HEK293T (cell line): ENCODE results near the gene TANC1.
"Not testable (repeated sequence)": the region's sequence is repeated elsewhere in the genome, so short reads cannot be mapped to it uniquely, and the experiment has no call there.

Source experiments
- CTCF ChIA-PET: fragments of 350-600 bp; formaldehyde crosslinking; extraction: SDS; loops from one replicate; lab custom pipeline; 2021; ENCODE audit warnings: antibody characterized with exemption, inconsistent platforms; lab: Yijun Ruan, JAX
- POLR2A ChIA-PET: fragments of 350-600 bp; formaldehyde crosslinking; extraction: SDS; loops from one replicate; lab custom pipeline; 2020; ENCODE audit warnings: antibody characterized with exemption, inconsistent platforms; lab: Yijun Ruan, JAX
- DNase-seq: peaks from one replicate; pipeline ENCODE4 v3.0.0; 2012; ENCODE audit warnings: mixed read lengths; ENCODE audit errors: extremely low spot score
- ARNT ChIP-seq: fragments of 450-650 bp; IDR thresholded peaks from 2 replicates; pipeline ENCODE4 v1.6.1; 2017; ENCODE audit warnings: mild to moderate bottlenecking
- BHLHE40 ChIP-seq: fragments of 450-650 bp; IDR thresholded peaks from 2 replicates; pipeline ENCODE4 v1.6.1; 2016; ENCODE audit warnings: mild to moderate bottlenecking, moderate library complexity, borderline replicate concordance
- CTBP1 ChIP-seq: fragments of 450-650 bp; IDR thresholded peaks from 2 replicates; pipeline ENCODE4 v1.6.1; 2016; ENCODE audit warnings: borderline replicate concordance
- ELF4 ChIP-seq: fragments of 450-650 bp; IDR thresholded peaks from 2 replicates; pipeline ENCODE4 v1.6.1; 2017; ENCODE audit warnings: antibody characterized with exemption
- FOXA1 ChIP-seq: fragments of 450-650 bp; IDR thresholded peaks from 2 replicates; pipeline ENCODE4 v1.6.1; 2016; ENCODE audit warnings: mild to moderate bottlenecking
- FOXK2 ChIP-seq: fragments of 450-650 bp; IDR thresholded peaks from 2 replicates; pipeline ENCODE4 v1.6.1; 2016; ENCODE audit warnings: mild to moderate bottlenecking
- FOXM1 ChIP-seq: fragments of 450-650 bp; IDR thresholded peaks from 2 replicates; pipeline ENCODE4 v1.6.1; 2017; ENCODE audit warnings: mild to moderate bottlenecking, borderline replicate concordance
- HDGF ChIP-seq: fragments of 450-650 bp; IDR thresholded peaks from 2 replicates; pipeline ENCODE4 v1.6.1; 2017; ENCODE audit warnings: antibody characterized with exemption, borderline replicate concordance
- L3MBTL2 ChIP-seq: fragments of 450-650 bp; conservative IDR thresholded peaks from 2 replicates; pipeline ENCODE4 v1.6.1; 2016; ENCODE audit warnings: mild to moderate bottlenecking
- LEF1 ChIP-seq: fragments of 450-650 bp; IDR thresholded peaks from 2 replicates; pipeline ENCODE4 v1.6.1; 2017; ENCODE audit warnings: mild to moderate bottlenecking, borderline replicate concordance
- NFRKB ChIP-seq: fragments of 450-650 bp; IDR thresholded peaks from 2 replicates; pipeline ENCODE4 v1.6.1; 2016; ENCODE audit warnings: mild to moderate bottlenecking, moderate library complexity
- SP1 ChIP-seq: fragments of 450-650 bp; IDR thresholded peaks from 2 replicates; pipeline ENCODE4 v1.6.1; 2017
- SUZ12 ChIP-seq: fragments of 450-650 bp; IDR thresholded peaks from 2 replicates; pipeline ENCODE4 v1.6.1; 2016; ENCODE audit warnings: mild to moderate bottlenecking
- TARDBP ChIP-seq: fragments of 450-650 bp; IDR thresholded peaks from 2 replicates; pipeline ENCODE4 v1.6.1; 2016
- ZNF384 ChIP-seq: fragments of 450-650 bp; IDR thresholded peaks from 2 replicates; pipeline ENCODE4 v1.6.1; 2016
- TF ChIP-seq, protein P1 (sequence below): fragments of 450-650 bp; IDR thresholded peaks from 2 replicates; pipeline ENCODE4 v1.6.1; 2016

TANC1 gene

DNA sequence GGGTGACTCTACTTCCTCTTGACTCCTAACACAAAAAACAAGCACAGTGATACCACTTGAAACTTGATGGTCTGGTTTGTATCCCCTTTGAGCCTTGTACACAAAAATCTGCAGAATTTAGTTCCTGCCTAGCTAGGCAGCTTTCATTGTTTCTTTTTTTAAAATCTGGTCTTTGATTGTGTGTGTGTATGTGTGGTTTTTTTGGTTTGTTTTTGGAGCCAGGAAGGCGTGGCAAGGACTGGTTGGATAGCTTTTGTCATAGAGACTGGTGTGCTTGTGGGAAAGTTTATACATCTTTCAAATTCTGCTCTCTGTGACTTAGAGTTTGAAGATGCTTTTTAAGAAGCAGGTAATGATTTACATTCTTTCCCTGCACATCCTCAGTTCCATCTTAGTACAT is 127.4 kb downstream of the TANC1 start:
- DNase-seq = no peak

DNA sequence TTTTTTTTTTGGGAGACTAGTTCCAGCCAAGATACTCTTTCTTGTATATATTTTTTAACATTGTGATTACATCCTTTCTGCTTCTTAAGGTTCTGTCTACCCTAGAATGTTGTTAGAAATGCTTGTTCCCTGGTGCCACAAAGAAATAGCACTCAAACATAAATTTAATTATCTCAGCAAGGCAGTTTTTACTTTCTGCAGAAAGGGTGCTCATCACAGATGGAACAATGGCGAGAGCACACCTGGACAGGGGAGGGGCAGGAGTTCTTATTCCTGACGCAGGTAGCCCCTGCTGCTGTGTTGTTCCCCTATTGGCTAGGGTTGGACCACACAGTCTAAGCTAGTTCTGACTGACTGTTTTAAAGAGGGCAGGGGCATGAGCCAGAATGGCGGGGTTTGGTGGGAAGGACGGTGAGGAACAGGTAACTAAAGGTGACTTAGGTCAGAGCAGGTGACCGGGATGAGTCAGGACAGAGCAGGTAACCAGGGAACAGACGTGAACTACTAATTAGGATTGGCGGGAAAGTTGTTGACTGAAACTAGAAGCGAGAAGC is 127.9 kb downstream of the TANC1 start:
- POLR2A ChIA-PET, CTCF ChIA-PET, DNase-seq: not testable (repeated sequence)

More for the DNA sequence above, 127.4 kb downstream of the TANC1 start:
- ChIA-PET CTCF (no interaction called here), POLR2A (no interaction called here)
- TF ChIP-seq FOXK2 (no peak), SP1 (no peak), FOXA1 (no peak), TARDBP (no peak), FOXM1 (no peak), ZNF384 (no peak), BHLHE40 (no peak), SUZ12 (no peak), LEF1 (no peak), L3MBTL2 (no peak), ELF4 (no peak), HDGF (no peak)

DNA sequence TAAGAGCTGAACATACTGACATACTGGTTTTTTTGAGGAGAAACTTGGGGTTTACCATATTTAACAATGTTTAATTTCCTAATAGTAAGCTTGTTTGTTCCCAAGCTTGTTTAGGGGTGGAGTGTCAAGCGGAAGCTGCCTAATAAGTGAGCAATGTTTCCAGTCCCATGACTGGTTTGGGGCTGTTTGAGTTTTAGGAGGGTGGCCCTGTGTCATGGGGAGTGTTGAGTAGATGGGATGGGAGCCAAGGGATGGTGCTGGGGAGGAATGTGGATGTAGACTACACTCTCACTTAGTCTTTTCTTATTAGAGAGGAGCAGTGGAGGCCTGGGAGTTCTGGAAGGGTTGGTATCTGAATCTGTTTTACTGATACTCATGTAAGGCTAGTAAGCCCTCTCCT is 128.5 kb downstream of the TANC1 start:
- ChIA-PET POLR2A (no interaction called here), CTCF (no interaction called here)
- no peak for DNase-seq
- no peak for TF ChIP-seq ELF4
- TF ChIP-seq HDGF = no peak
- TF ChIP-seq, protein P1, sequence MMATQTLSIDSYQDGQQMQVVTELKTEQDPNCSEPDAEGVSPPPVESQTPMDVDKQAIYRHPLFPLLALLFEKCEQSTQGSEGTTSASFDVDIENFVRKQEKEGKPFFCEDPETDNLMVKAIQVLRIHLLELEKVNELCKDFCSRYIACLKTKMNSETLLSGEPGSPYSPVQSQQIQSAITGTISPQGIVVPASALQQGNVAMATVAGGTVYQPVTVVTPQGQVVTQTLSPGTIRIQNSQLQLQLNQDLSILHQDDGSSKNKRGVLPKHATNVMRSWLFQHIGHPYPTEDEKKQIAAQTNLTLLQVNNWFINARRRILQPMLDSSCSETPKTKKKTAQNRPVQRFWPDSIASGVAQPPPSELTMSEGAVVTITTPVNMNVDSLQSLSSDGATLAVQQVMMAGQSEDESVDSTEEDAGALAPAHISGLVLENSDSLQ = no peak
- no peak for TF ChIP-seq LEF1
- TF ChIP-seq ZNF384 = no peak
- TF ChIP-seq SUZ12 = no peak
- no peak for TF ChIP-seq TARDBP
- no peak for TF ChIP-seq BHLHE40
- no peak for TF ChIP-seq ARNT
- no peak for TF ChIP-seq FOXK2
- TF ChIP-seq FOXM1 = no peak
- no peak for TF ChIP-seq NFRKB
- no peak for TF ChIP-seq SP1

DNA sequence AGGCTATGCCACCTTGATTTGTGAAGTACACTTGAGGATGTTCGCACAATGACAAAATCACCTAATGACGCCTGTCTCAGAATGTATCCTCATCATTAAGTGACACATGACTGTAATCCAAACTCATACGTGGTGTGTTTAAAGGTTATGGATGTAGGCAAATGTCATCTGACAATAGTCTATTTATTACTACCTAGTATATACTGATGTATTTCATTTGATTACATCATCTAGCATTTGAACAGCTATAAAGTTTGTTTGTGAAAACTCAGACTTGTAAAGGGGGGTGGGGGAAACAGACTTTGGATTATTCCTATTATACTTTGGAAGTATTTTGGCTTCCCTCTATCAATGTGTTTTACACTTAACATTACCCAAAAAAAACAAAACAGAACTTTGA is 129.9 kb downstream of the TANC1 start:
- TF ChIP-seq LEF1 = no peak
- no peak for TF ChIP-seq HDGF
- TF ChIP-seq FOXA1 = no peak
- TF ChIP-seq FOXM1 = no peak
- no peak for TF ChIP-seq FOXK2
- TF ChIP-seq CTBP1 = no peak
- TF ChIP-seq ARNT = no peak
- no peak for TF ChIP-seq SP1
- no peak for TF ChIP-seq BHLHE40
- no peak for TF ChIP-seq NFRKB
- TF ChIP-seq, protein P1 = no peak
- CTCF ChIA-PET = no interaction called here
- POLR2A ChIA-PET = no interaction called here
- no peak for DNase-seq

DNA sequence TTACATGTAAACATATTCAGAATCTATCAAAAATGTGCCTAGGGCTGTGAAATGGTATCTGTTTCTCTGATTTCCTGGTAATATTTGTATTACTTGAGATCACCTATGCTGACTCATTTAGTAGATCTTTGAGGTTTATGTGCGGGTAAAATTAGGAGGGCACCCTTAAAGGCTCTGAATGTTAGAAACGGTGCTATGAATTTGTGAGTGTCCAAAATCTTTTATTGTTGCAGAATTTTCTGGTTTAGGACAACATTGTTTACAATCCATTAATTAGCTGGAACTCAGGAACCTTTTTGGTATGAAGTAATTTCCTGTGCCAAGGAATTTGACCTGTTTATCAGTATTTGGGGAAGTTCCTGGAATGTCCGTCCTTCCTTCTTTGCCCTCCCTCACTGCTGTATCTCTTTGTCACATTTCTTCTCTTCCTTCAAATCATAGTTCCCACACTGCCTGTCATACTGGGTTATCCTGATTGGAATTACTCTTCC is 130.5 kb downstream of the TANC1 start:
- ChIA-PET POLR2A (no interaction called here), CTCF (interaction anchor here (1.0 kb wide), 1 partner anchor 20 kb away, joined by 4 read pairs; no protein-coding TSS in a partner anchor)
- no peak for TF ChIP-seq FOXM1
- no peak for TF ChIP-seq L3MBTL2
- DNase-seq = no peak

DNA sequence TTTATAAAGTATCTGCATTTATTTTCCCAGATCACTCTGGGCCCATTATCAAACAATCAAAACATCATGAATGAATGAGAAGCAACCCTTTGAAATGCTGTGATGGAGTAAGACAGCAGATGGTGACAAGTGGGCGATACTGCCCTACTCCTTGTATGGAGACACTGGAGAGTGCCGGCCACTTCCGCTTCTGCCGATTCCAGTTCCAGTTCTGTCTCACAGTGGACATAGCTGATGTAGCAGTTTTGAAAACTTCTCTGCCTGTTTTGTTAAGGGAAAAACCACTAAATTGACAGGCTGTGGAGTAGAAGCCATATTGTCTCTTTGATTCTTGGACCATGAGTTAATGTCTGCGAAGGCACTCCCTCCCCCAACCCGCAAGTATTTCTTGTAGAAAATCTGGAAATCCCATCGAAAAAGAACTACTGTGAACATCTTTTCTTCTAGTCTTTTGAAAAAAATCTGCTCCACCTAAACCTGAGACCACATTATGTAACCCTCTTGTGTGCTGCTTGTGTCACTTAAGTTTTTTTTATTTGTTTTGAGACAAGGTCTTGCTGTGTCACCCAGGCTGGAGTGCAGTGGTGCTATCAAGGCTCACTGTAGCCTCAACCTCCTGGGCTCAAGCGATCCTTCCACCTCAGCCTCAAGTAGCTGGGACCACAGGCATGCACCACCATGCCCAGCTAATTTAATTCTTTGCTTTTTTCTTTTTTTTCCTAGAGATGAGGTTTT is 133.5 kb downstream of the TANC1 start:
- DNase-seq = no peak
- CTCF ChIA-PET = no interaction called here
- POLR2A ChIA-PET = no interaction called here
- TF ChIP-seq, protein P1 = no peak
- TF ChIP-seq SP1 (no peak), ELF4 (no peak), SUZ12 (no peak), BHLHE40 (no peak), ARNT (no peak), L3MBTL2 (no peak)

DNA sequence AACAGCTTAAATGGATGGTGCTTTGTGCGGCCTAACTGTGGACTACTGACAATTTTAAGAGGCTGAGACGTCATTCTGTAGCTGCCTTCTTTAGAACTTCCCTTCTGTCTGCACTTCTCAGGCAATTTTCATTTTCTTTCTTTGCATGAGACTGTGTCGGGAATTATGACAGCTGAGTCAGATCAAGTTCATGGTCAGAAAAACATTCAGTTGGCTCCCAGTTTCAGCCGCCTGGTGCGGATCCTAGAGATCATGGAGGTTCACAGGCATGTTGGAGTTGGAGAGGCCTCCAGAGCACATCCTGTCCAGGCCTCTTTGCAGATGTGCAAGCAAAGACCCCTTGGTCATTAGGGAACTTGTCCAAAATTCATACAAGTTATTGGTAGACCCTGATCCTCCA is 135.0 kb downstream of the TANC1 start:
- POLR2A ChIA-PET = no interaction called here
- CTCF ChIA-PET = no interaction called here

More for the DNA sequence above, 135.0 kb downstream of the TANC1 start:
- no peak for DNase-seq
- TF ChIP-seq FOXK2 (no peak), SP1 (no peak), FOXA1 (no peak), FOXM1 (no peak)
